HG02885 (cell line): Measurements from ENCODE around the gene IRF1.
A peak's percentile ranks its signal among the peaks of the same experiment; 100 is the strongest.
"Not testable (repeated sequence)": the region's sequence is repeated elsewhere in the genome, so short reads cannot be mapped to it uniquely, and the experiment has no call there.

ENCODE experiments used
- ATAC-seq: cut with Tn5 transposase; IDR thresholded peaks from one replicate; pipeline ENCODE4 v1.9.1; 2021; ENCODE audit warnings: mild to moderate bottlenecking; ENCODE audit not compliant: unreplicated experiment, poor library complexity

The IRF1 gene

GRCh38 chr5:132487841-132488555 lies 2.6 kb downstream of the IRF1 start:
- no peak for ATAC-seq

GRCh38 chr5:132487095-132487428 lies 3.5 kb downstream of the IRF1 start:
- no peak for ATAC-seq

- ATAC-seq, result no peak
These were observed 4.1 kb downstream of the IRF1 start for GRCh38 chr5:132486318-132487094.

DNA sequence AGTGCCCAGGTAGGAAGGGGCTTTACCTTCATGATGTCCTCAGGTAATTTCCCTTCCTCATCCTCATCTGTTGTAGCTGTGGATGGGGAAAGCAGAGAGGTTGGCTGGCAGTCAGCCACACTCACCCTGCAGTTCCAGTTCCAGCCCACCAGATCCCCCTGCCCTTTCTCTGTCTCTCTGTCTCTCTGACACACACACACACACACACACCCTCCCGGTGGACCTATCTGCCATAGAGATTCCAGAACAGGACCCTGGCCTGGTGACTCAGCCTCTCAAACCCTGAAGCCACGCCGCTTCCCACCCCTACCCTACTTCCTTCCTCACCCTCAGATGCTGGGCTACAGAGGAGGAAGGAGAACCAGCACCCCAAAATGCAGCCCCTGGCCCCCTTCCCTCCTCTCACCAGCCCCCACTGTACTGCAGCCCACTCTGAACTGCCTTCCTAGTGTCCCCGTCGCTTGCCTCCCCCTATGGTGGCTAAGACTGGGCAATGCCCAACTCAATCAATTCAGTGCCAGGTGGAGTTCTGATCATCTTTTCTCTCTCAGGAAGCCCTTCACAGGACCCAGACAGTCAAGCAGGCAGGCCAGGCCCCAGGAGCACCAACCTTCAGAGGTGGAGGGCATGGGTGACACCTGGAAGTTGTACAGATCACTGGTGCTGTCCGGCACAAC lies 4.8 kb downstream of the IRF1 start:
- no peak for ATAC-seq

GRCh38 chr5:132484876-132485640 lies 5.5 kb downstream of the IRF1 start:
- ATAC-seq, result not testable (repeated sequence)

GRCh38 chr5:132484391-132484725 lies 6.2 kb downstream of the IRF1 start:
- ATAC-seq, result no peak

GRCh38 chr5:132483661-132484390 lies 6.7 kb downstream of the IRF1 start:
- no peak for ATAC-seq

DNA sequence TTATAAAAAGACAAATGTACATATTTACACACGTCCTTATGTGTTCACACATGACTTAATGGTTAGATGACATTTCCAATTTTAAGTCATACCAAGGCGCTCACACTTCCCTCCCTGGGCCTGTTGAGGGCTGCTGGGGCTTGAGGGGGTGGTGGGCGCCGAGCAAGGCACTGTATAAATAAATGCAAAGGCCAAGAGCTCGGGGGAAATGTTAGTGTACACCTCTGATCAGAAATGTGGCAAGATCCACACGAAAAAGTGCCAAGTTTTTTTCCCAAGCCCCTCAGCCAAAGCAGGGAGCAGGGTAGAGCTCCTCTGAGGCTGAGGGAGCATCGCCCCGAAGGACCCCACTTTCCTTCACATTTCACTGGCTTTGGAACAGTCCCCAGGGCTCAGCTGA lies 7.5 kb downstream of the IRF1 start:
- ATAC-seq, result no peak

GRCh38 chr5:132481596-132482211 lies 8.9 kb downstream of the IRF1 start:
- no peak for ATAC-seq

- no peak for ATAC-seq
These were observed 9.5 kb downstream of the IRF1 start for GRCh38 chr5:132480893-132481595.

- ATAC-seq, result no peak
These were observed 10.1 kb downstream of the IRF1 start for GRCh38 chr5:132480546-132480892.

DNA sequence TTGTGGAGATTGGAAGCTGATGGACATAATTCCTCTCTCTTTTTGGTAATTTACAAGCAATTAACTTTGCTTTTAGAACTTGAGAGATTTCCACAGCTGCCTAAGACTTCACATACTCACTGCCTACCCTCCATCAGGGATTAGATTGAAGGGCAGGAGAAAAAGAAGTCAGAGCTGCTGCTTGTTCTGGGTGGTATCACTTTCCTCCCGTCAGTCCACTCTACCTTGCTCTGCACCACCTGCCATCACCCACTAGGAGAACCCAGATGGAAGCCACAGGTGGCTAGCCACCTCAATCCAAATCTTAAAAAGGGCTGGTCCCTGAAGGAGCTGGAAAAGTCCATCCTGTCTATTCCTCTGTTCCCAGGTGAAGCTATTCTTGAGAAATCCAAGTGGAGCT lies 10.5 kb downstream of the IRF1 start:
- no peak for ATAC-seq

DNA sequence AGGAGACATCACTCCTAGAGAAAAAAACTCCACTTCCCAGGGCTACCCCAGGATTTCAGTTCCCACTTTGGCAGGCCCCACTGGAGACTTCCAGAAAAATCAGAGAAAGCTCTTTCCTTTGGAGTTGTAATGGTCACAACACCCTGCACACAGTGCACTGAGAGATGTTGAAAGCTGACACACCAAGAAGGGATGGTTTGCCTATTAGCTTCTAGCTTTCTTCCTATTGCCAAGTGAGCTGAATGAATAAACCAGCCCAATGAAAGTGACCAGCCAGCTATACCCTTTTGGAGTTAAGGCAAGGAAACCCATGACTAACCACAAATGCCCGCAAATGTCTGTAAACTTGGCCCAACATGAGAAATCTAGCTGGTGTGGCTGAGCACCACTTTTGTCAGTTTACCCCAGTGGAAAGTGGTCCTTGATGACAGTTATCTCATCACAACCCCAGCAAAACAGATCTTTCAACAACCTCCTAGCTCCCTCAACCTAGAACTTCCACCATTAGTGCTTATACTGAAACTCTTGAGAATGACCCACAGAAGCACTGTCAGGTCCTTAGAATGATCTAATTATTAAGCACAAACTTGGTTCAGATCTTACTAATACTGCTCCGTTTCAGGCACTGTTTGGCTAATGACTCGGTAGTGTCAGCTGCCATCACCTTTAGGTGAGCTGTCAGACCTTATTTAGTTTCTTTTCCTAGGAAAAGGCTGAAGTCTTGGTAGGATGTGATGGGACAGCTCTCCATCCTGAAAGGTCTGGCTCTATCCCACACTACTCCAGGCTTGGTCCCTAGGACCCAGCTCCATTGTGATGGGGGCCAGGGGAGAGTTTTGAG lies 11.2 kb downstream of the IRF1 start:
- ATAC-seq, result peak; percentile 58

- ATAC-seq, result no peak
These were observed 12.2 kb downstream of the IRF1 start for GRCh38 chr5:132478366-132478871.

GRCh38 chr5:132477784-132478365 lies 12.7 kb downstream of the IRF1 start:
- no peak for ATAC-seq

GRCh38 chr5:132476876-132477781 lies 13.4 kb downstream of the IRF1 start:
- ATAC-seq, result no peak
